ENCODE results near the gene LRFN4. TPM values are rescaled to one million over a fixed set of nuclear protein-coding genes. Genes with fewer than 3 reads are reported as not detected.

The LRFN4 gene
- total and polyA plus RNA-seq, 2 of the 13 experiments (the other 11 are each of a cell fraction or from before 2014, with no cell fraction given), result 1.3 to 6.8 TPM

- TF ChIP-seq PAXIP1 (CRISPR knock-in tag; conservative IDR thresholded peaks at IDR 0.05), result peak; percentile 87
- TF ChIP-seq TFAP4 (IDR thresholded peaks at IDR 0.05; ENCODE audit: borderline replicate concordance, low read depth), result 0 out of 2 replicates have a peak, but pooled peaks have one; percentile 23
- peak; percentile 36; the same call in 1 of the 2 replicates for TF ChIP-seq CREM (IDR thresholded peaks at IDR 0.05)
- TF ChIP-seq CREM (CRISPR knock-in tag; IDR thresholded peaks at IDR 0.05), result no peak
- TF ChIP-seq ZSCAN25 (CRISPR knock-in tag; IDR thresholded peaks at IDR 0.05), result peak; percentile 69; the same call in 1 of the 2 replicates
- no peak for TF ChIP-seq BCL3 (CRISPR knock-in tag; IDR thresholded peaks at IDR 0.05)
- peak; percentile 50; the same call in 1 of the 2 replicates for TF ChIP-seq HMG20A (CRISPR knock-in tag; IDR thresholded peaks at IDR 0.05; ENCODE audit: borderline replicate concordance)
- TF ChIP-seq THRA (CRISPR knock-in tag; IDR thresholded peaks at IDR 0.05; ENCODE audit: borderline replicate concordance), result peak; percentile 64; the same call in 1 of the 2 replicates
- TF ChIP-seq FLYWCH1 (CRISPR knock-in tag; IDR thresholded peaks at IDR 0.05), result no peak
- peak; percentile 95 for TF ChIP-seq RXRB (CRISPR knock-in tag; IDR thresholded peaks at IDR 0.05; ENCODE audit: borderline replicate concordance)
- TF ChIP-seq ZNF839 (CRISPR knock-in tag; IDR thresholded peaks at IDR 0.05; ENCODE audit: borderline replicate concordance), result no peak
- TF ChIP-seq HOMEZ (CRISPR knock-in tag; IDR thresholded peaks at IDR 0.05; ENCODE audit: low read depth), result 0 out of 2 replicates have a peak, but pooled peaks have one; percentile 18
- TF ChIP-seq MAFF (IDR thresholded peaks at IDR 0.05; ENCODE audit: low read depth, low read length), result no peak
- TF ChIP-seq HOXA3 (CRISPR knock-in tag; IDR thresholded peaks at IDR 0.05), result peak; percentile 60; the same call in 1 of the 2 replicates
Observed at GRCh38 chr11:66907751-66908630, 51.1 kb downstream of the LRFN4 start (continued).
